Karpas-422 (cell line): ENCODE results near the gene FSIP1. TPM values are rescaled to one million over a fixed set of nuclear protein-coding genes. Genes with fewer than 3 reads are reported as not detected.

Experiments
- DNase-seq: peaks from one replicate; pipeline ENCODE4 v3.0.0-alpha.2; 2015
- H2AFZ ChIP-seq: fragments of 200-600 bp; sonication (generic); 2 replicates; pipeline ENCODE4 v1.6.1; 2014; ENCODE audit warnings: antibody characterized with exemption, low read length, mixed read lengths
- H3K27ac ChIP-seq: fragments of 200-600 bp; sonication (generic); 2 replicates; pipeline ENCODE4 v1.5.1; 2014; ENCODE audit warnings: mild to moderate bottlenecking, low read length, moderate library complexity
- H3K27me3 ChIP-seq: fragments of 200-600 bp; sonication (generic); 2 replicates; pipeline ENCODE4 v1.6.1; 2014; ENCODE audit warnings: low read length, mixed read lengths
- H3K36me3 ChIP-seq: fragments of 200-600 bp; sonication (generic); 2 replicates; pipeline ENCODE4 v1.6.1; 2014; ENCODE audit warnings: low read length, mixed read lengths; ENCODE audit not compliant: insufficient read depth
- H3K4me1 ChIP-seq: fragments of 200-600 bp; sonication (generic); 2 replicates; pipeline ENCODE4 v1.6.1; 2014; ENCODE audit warnings: mild to moderate bottlenecking, low read length, mixed read lengths
- H3K4me2 ChIP-seq: fragments of 200-600 bp; sonication (generic); 2 replicates; pipeline ENCODE4 v1.6.1; 2014; ENCODE audit warnings: low read length, low read depth, mild to moderate bottlenecking; ENCODE audit not compliant: poor library complexity, severe bottlenecking
- H3K4me3 ChIP-seq: fragments of 200-600 bp; sonication (generic); 2 replicates; pipeline ENCODE4 v1.5.1; 2014; ENCODE audit warnings: mild to moderate bottlenecking, antibody characterized with exemption, low read length, mixed read lengths
- H3K79me2 ChIP-seq: fragments of 200-600 bp; sonication (generic); 2 replicates; pipeline ENCODE4 v1.6.1; 2014; ENCODE audit warnings: mild to moderate bottlenecking, low read length, mixed read lengths
- H3K9ac ChIP-seq: fragments of 200-600 bp; sonication (generic); 2 replicates; pipeline ENCODE4 v1.6.0; 2014; ENCODE audit warnings: low read length
- H3K9me2 ChIP-seq: fragments of 200-600 bp; sonication (generic), shearing (Covaris generic); replicated peaks from 2 replicates; pipeline ENCODE4 v1.6.0; 2014; ENCODE audit warnings: mild to moderate bottlenecking, low read length, moderate library complexity; ENCODE audit not compliant: insufficient read depth
- H3K9me3 ChIP-seq: fragments of 300-700, 200-600 bp; sonication (generic); 2 replicates; pipeline ENCODE4 v1.6.1; 2014; ENCODE audit warnings: low read length, mixed read lengths
- H4K20me1 ChIP-seq: fragments of 200-600 bp; sonication (generic); 2 replicates; pipeline ENCODE4 v1.6.1; 2014; ENCODE audit warnings: mild to moderate bottlenecking, antibody characterized with exemption, low read length, low read depth; ENCODE audit not compliant: insufficient read depth
- total RNA-seq: library from RNA; depleted of rRNA; stranded (reverse); fragments of >200 nt; shearing (Covaris generic); gene quantifications from 2 replicates; pipeline ENCODE4 v1.2.3, GENCODE V29; 2014; ENCODE audit warnings: low replicate concordance

The FSIP1 gene
- total RNA-seq, 1 experiment from 2014 or later: 0.07 TPM

- no peaks in the 10 kb centered on the region for H3K36me3 ChIP-seq
- H3K4me3 ChIP-seq: no peak overlapping the region
- H3K27ac ChIP-seq: no peak overlapping the region
- no peak overlapping the region for H2AFZ ChIP-seq
- H4K20me1 ChIP-seq: no peaks in the 10 kb centered on the region
- no peaks in the 10 kb centered on the region for H3K79me2 ChIP-seq
- H3K9me3 ChIP-seq: no peaks in the 10 kb centered on the region
- no peak overlapping the region for H3K9ac ChIP-seq
- no peak for DNase-seq
- no peak overlapping the region for H3K4me2 ChIP-seq
- 0 out of 2 replicates have a peak, but pooled peaks cover 2% of the 10 kb centered on the region for H3K27me3 ChIP-seq
- no peaks in the 10 kb centered on the region for H3K9me2 ChIP-seq
- no peaks in the 10 kb centered on the region for H3K4me1 ChIP-seq
These were observed 196.1 kb downstream of the FSIP1 start for GRCh38 chr15:39586387-39587095.

DNA sequence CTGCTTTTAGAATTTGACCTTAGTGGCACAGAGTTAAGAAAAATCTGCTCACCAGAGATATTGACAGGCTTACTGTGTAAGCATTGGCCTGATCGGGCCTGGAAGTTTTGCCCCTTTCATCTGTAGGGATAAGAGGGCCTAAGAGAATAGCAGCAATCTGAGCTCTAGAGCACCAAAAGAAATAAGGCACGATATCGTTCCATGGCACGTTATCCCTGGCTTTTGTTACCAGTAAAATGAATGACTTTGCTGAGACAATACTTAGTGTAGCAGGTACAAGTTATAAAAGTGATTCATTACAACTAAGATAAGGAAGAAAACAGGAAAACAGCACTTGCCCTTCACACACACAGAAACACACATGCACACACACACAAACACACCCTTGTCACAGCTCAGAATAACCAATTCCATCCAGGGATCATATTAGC is 196.8 kb downstream of the FSIP1 start:
- Histone ChIP-seq H3K79me2 (no peaks in the 10 kb centered on the region), H3K9me3 (no peaks in the 10 kb centered on the region), H3K27me3 (0 out of 2 replicates have a peak, but pooled peaks cover 2% of the 10 kb centered on the region), H4K20me1 (no peaks in the 10 kb centered on the region), H3K9me2 (no peaks in the 10 kb centered on the region), H3K4me3 (no peak overlapping the region), H3K9ac (no peak overlapping the region), H3K36me3 (no peaks in the 10 kb centered on the region), H3K4me1 (no peaks in the 10 kb centered on the region), H2AFZ (no peak overlapping the region), H3K4me2 (no peak overlapping the region), H3K27ac (no peak overlapping the region)
- DNase-seq: no peak

GRCh38 chr15:39585389-39585841 is 197.2 kb downstream of the FSIP1 start:
- Histone ChIP-seq H3K27me3 (0 out of 2 replicates have a peak, but pooled peaks cover 2% of the 10 kb centered on the region), H3K27ac (no peak overlapping the region), H3K4me3 (no peak overlapping the region), H3K9ac (no peak overlapping the region), H3K4me2 (no peak overlapping the region), H2AFZ (no peak overlapping the region), H3K9me2 (no peaks in the 10 kb centered on the region), H3K79me2 (no peaks in the 10 kb centered on the region), H4K20me1 (no peaks in the 10 kb centered on the region), H3K4me1 (no peaks in the 10 kb centered on the region), H3K36me3 (no peaks in the 10 kb centered on the region), H3K9me3 (no peaks in the 10 kb centered on the region)
- DNase-seq: no peak

DNA sequence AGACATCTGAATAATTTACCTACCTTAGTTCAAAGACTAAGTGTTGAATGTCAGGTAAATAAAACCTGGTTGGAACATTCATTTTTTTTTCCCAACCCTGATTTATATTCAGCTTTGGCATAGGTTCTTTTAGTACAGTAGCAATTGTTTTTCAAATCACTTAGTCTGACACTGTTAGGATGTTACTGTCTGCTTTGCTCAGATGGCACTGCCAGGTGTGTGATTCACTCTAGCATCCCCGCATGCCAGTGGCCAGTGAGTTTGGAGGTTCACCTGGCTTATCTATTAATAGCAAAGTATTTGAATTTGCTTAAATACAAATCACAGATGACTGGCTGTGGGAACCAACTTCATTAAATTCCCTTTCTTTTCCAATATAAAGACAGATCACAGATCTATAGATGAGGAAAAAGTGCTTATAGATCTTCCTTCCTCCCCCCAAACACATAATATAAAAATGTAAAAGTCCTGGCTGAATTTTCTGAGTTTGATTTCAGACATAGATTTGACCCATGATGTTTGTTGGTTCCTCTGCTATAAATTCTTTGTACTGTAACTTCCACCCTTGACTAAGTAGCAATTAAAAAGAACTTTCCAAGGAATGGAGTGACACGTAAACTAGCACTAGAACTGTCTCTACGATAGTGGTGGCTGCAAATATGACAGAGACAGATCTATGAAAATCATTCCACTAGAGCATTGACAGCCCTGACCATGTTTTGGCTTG is 197.8 kb downstream of the FSIP1 start:
- H3K27me3 ChIP-seq: 0 out of 2 replicates have a peak, but pooled peaks cover 2% of the 10 kb centered on the region
- H4K20me1 ChIP-seq: no peaks in the 10 kb centered on the region
- no peaks in the 10 kb centered on the region for H3K79me2 ChIP-seq
- no peaks in the 10 kb centered on the region for H3K36me3 ChIP-seq
- no peak overlapping the region for H3K9ac ChIP-seq
- H2AFZ ChIP-seq: no peak overlapping the region
- H3K27ac ChIP-seq: no peak overlapping the region
- H3K9me3 ChIP-seq: no peaks in the 10 kb centered on the region
- no peak overlapping the region for H3K4me2 ChIP-seq
- DNase-seq: no peak
- no peaks in the 10 kb centered on the region for H3K9me2 ChIP-seq
- H3K4me1 ChIP-seq: no peaks in the 10 kb centered on the region
- H3K4me3 ChIP-seq: no peak overlapping the region

DNA sequence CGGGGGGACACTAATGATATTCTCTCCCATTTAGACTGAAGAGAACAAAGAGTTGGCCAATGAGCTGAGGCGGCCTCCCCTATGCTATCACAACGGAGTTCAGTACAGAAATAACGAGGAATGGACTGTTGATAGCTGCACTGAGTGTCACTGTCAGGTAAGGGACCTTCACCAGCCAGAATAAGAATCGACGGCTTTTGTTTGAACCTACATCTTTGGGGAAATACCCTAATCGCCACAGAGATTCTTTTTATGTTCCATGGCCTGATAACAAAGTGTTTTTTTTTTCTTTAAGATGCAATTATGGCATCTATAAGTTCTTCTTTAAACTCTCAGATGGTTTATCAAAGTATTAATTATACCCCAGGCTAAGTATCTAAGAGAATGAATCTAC is 198.4 kb downstream of the FSIP1 start:
- Histone ChIP-seq H3K9me3 (no peaks in the 10 kb centered on the region), H3K27ac (no peak overlapping the region), H3K4me1 (no peaks in the 10 kb centered on the region), H3K27me3 (0 out of 2 replicates have a peak, but pooled peaks cover 2% of the 10 kb centered on the region), H2AFZ (no peak overlapping the region), H3K4me3 (no peak overlapping the region), H3K9me2 (no peaks in the 10 kb centered on the region), H4K20me1 (no peaks in the 10 kb centered on the region), H3K36me3 (no peaks in the 10 kb centered on the region), H3K4me2 (no peak overlapping the region), H3K9ac (no peak overlapping the region), H3K79me2 (no peaks in the 10 kb centered on the region)
- DNase-seq: no peak

- H3K79me2 ChIP-seq: no peaks in the 10 kb centered on the region
- no peaks in the 10 kb centered on the region for H3K4me1 ChIP-seq
- no peak overlapping the region for H3K27ac ChIP-seq
- peak; percentile 60 for DNase-seq
- 0 out of 2 replicates have a peak, but pooled peaks cover 2% of the 10 kb centered on the region for H3K27me3 ChIP-seq
- H3K36me3 ChIP-seq: no peaks in the 10 kb centered on the region
- H3K9me3 ChIP-seq: no peaks in the 10 kb centered on the region
- no peak overlapping the region for H3K4me3 ChIP-seq
- no peaks in the 10 kb centered on the region for H3K9me2 ChIP-seq
- no peak overlapping the region for H3K4me2 ChIP-seq
- H3K9ac ChIP-seq: no peak overlapping the region
- H2AFZ ChIP-seq: no peak overlapping the region
- H4K20me1 ChIP-seq: no peaks in the 10 kb centered on the region
These were observed 198.9 kb downstream of the FSIP1 start for GRCh38 chr15:39583596-39584265.

DNA sequence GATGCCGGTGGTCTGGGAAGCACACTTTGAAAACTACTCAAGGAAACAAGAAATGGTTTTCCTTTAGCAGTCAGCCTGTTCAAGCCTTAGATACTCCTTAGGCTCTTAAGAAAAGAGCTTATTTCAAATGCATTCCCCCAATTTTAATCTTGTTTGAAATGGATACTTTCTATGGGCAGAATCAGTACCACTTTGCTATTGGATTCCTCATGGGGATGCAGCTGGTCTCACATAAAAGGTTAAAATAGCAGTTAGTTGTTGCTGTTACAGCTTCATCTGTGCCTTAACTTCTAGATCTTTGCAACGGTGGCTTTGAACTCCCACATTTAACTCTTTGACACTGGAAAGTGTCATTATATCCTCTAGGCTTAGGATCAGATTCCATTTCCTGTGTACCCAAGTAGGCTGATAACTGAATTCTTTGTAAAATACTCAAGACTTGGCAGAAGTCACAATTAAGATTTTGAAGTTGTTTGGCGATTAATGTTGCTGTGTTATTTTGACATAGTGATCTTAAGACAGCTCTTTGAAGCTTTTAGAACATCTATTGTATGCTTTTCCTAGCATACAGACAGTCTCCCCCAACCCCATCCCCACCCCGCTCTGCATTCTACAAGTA is 199.6 kb downstream of the FSIP1 start:
- Histone ChIP-seq H3K27me3 (0 out of 2 replicates have a peak, but pooled peaks cover 2% of the 10 kb centered on the region), H2AFZ (no peak overlapping the region), H4K20me1 (no peaks in the 10 kb centered on the region), H3K4me1 (no peaks in the 10 kb centered on the region), H3K9ac (no peak overlapping the region), H3K9me2 (no peaks in the 10 kb centered on the region), H3K36me3 (no peaks in the 10 kb centered on the region), H3K4me2 (no peak overlapping the region), H3K9me3 (no peaks in the 10 kb centered on the region), H3K27ac (no peak overlapping the region), H3K79me2 (no peaks in the 10 kb centered on the region), H3K4me3 (no peak overlapping the region)
- DNase-seq: no peak
